Measurements from ENCODE around the gene SCD.

The SCD gene

DNA sequence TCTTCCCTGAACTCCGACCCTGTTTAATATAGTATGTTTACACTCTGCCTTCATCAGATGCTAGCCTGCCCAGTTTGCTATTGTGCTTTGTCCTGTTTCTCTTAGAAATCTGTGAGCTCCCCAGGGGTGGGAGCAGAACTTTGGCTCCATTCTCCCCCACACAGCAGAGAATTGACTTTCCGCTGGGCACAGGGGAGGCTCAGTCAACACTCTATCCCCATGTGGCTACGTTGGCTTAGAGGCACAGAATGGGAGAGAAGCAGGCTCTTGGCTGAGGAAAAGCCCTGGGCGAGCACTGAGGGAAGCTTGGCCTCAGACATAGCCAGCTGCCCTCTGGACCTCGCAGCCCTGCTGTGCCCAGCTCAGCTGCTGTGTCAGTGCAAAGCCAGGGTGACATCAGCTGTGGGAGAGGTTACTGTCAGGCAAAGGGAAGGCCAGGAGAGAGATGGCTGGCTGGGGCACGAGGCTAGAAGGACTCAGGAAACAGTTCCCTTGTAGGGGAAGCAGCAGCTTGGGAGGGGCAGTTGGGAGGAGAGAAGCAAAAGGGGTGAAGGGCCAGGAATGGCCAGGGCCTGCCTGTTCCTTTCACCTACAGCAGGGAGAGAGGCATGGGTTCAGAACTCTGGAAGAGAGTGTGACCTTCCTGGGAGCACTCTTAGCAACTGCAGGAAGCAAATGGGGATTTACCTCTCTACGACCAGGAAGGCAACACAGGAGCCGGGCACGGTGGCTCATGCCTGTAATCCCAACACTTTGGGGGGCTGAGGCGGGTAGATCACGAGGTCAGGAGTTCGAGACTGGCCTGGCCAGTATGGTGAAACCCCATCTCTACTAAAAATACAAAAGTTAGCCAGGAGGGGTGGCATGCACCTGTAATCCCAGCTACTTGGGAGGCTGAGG, 5.8 kb upstream of the SCD start:
- DNase-seq, result no peak

DNA sequence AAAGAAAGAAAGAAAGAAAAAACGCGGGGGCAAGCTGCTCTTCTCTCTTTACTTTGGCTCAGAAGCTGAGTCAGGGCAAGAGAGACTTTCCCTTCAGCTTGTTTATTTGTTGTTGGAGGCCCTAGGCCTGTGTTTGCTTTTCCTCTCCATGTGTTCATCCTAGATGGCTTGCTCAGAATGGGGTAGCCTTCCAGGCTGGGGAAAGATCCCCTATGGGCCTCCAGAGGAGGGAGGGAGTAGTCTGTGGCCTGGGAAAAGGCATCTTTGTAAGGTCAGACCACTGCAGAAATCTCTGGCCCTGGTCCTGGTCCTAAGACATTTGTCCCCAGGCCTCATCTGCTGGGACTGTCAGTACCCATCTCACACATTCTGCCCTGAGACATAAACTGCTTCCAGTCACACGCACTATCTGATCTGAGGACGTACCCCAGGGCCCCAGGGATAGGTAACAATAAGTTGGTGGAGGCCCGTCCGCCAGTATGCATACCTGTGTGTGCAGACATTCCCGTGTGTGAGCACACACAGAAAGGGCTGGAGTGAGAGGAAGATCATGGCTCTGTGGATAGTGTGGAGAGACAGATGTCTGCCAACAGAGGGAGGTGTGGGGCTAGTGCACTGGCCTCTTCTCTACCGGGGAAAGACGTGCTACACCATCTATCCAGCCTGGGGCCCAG, 4.9 kb upstream of the SCD start:
- DNase-seq, result peak; percentile 28

- DNase-seq, result no peak
Measured at GRCh38 chr10:100342627-100342972, 4.4 kb upstream of the SCD start.

DNA sequence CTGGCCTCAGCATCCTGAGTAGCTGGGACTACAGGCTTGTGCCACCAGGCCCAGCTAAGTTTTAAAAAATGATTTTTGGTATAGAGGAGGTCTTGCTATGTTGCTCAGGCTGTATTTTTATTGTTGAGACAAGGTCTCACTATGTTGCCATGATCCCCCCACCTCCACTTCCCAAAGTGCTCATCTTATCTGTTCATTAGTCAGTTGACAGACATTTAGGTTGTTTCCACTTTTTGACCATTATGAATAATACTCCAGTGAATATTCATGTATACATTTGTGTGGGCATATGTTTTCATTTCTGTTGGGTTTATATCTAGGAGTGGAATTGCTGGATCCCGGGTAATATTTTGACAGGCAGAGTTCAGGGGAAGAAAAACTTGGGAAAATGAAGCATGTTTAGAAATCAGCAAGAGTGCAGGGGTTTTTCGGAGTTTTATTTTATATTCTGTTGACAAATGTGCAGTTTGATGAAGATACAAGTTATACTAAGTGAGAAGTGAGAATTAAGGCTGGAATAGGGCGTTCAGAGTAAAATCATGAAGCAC, 2.7 kb upstream of the SCD start:
- DNase-seq, result no peak

DNA sequence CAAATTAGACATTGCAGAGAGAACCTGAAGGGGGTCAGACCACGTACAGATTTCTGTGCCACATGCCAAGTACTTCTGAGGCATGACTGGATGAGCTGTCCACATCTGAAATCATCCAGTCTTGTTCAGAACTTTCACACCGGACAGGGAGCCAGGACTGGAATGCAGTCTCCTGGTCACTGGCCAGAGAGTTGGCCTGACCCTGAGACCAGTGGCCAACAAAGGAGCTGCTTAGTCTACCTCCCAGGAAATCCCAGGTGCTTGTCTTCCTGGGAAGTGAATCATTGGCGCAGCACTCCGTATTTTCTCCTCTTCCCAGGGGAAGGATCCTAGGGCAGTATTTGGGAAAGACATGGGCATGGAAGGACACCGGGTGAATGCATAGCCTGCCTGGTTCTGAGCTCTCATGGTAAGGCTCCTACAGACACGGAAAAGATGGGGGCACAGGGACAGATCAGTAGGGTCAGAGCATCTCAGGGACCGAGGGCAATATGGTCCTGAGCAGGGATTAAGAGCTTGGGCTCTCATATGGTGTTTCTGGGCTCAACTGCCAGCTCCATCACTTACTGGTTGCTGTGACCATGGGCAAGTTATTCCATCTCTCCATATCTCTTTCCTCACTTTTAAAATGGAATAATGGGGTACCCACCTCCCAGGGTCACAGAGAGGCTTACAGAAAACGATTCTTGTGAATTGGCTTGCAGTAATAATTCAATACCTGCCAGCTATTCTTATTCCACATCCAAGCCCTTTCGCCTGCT, 1.3 kb upstream of the SCD start:
- no peak for DNase-seq

DNA sequence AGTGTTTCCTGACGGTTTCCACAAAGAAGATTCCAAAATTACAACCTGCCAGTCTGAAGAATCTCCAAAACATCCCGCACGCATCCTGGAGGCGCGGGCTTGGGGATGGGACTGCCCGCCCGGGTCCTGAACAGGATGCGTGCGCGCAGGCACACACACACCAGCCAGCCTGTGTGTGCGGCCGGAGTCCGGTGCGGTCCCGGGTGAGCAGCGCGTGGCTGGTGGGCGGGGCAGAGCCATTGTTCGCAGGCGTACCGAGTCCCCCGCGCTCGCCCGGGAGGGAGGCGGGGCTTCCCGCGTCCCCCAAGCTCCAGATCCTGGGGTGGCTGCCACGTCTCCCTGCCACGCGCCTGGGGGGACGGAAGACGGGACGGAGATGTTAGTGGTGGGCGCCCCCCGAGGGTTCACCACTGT, 675 bp upstream of the SCD start:
- DNase-seq, result peak; percentile 52

DNA sequence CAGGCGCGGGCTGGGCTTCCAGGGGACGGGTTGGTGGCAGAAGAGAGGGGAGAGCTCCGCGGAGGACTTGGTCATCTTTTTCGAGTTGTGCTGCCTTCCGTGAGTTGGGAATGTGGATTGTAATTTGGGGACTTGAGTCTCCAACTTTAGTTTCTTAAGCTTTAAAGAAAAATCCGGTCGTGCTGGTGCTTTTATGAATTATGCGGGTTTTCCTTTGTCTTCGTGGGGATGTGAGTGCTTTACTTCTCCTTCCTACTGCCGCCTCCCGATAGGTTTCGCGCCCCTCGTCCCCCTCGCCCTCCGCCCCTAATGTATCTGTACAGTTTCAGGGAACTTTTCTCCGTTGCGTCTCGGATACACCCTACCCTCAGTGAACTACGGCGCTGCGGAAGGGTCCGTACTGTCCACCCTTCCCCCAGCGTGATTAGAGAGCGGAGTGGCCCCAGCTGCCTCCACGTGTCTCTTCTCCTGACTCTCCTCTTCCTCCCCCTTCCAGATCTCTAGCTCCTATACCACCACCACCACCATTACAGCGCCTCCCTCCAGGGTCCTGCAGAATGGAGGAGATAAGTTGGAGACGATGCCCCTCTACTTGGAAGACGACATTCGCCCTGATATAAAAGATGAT, 649 bp downstream of the SCD start:
- no peak for DNase-seq

- no peak for DNase-seq
Measured at GRCh38 chr10:100348389-100348927, 1.4 kb downstream of the SCD start.

GRCh38 chr10:100349087-100349486, 2.1 kb downstream of the SCD start:
- no peak for DNase-seq

- no peak for DNase-seq
Measured at GRCh38 chr10:100349672-100350071, 2.6 kb downstream of the SCD start.

- DNase-seq, result no peak
Measured at GRCh38 chr10:100350914-100351485, 4.0 kb downstream of the SCD start.

GRCh38 chr10:100353770-100354485, 6.9 kb downstream of the SCD start:
- DNase-seq, result no peak

DNA sequence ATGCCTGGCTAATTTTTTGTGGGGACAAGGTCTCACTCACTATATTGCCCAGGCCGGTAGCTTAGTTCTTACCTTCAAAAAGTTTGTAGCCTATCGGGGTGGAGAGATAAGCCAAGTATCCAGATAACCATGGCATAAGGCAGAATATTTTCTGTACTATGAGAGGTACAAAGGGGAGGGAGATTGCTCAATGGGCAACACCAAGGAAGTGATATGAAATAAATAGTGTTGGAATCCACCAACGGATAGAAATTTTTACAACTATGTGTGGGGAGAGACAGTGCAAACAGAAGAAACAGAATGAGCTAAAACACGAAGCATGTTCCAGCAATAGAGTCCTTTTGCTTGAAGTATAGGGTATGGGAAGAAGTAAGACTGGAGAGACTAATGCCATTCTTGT, 8.1 kb downstream of the SCD start:
- no peak for DNase-seq

DNA sequence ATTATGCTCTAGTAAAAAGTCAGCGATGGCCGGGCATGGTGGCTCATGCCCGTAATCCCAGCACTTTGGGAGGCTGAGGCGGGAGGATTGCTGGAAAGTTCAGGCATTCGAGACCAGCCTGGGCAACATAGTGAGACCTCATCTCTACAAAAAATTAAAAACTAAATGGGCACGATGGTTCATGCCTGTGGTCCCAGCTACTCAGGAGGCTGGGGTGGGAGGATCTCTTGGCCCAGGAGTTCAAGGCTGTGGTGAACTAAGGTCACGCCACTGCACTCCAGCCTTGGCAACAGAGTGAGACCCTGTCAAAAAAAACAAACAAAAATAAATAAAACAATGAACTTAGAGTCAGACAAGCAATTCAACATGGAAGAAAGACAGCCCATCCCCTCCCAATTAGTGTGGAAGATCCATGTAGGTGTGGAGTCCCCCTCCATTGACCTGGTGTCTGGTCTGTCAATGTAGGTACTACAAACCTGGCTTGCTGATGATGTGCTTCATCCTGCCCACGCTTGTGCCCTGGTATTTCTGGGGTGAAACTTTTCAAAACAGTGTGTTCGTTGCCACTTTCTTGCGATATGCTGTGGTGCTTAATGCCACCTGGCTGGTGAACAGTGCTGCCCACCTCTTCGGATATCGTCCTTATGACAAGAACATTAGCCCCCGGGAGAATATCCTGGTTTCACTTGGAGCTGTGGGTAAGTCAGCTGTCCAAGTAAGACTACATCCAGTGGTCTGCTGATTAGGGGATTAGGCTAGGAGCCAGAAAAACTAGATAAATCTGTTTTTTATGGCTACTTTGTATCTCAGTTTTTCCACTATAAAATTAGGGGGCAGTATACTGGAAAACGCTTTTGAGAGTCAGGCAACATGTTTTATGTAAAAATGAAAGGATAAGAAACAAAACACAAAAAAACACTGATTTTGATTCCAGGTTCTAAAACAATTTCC, 9.3 kb downstream of the SCD start:
- no peak for DNase-seq

GRCh38 chr10:100357059-100357858, 10.2 kb downstream of the SCD start:
- no peak for DNase-seq

GRCh38 chr10:100359030-100359432, 12.0 kb downstream of the SCD start:
- DNase-seq, result no peak

GRCh38 chr10:100359529-100360150, 12.6 kb downstream of the SCD start:
- DNase-seq, result no peak

DNA sequence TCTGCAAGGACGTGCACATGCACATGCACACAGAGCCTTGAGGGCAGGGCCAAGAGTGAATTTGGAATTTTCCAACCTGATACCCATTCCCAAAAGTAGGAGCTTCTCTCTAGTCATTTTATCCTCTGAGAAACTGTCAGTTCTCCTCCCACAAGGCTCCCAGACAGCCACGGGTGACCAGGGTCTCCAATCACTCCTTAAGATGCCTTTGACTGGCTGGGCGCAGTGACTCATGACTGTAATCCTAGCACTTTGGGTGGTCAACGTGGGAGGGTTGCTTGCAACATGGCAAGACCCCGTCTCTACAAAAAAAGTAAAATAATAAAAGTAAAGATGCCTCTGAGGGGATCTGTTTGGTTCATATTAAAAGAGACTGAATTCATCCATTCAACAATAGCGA, 13.2 kb downstream of the SCD start:
- DNase-seq, result no peak

All from GDM1 (cell line).